ENCODE results near the gene LGR6.
"Not testable (repeated sequence)": the region's sequence is repeated elsewhere in the genome, so short reads cannot be mapped to it uniquely, and the experiment has no call there.

The LGR6 gene

GRCh38 chr1:202193614-202194327 lies at the start of gene LGR6:
Gene LGR6 (plus strand): TSS chr1:202193799. CDS start chr1:202193990, 191 bp downstream.
- no peak for DNase-seq (ENCODE audit: low spot score)

DNA sequence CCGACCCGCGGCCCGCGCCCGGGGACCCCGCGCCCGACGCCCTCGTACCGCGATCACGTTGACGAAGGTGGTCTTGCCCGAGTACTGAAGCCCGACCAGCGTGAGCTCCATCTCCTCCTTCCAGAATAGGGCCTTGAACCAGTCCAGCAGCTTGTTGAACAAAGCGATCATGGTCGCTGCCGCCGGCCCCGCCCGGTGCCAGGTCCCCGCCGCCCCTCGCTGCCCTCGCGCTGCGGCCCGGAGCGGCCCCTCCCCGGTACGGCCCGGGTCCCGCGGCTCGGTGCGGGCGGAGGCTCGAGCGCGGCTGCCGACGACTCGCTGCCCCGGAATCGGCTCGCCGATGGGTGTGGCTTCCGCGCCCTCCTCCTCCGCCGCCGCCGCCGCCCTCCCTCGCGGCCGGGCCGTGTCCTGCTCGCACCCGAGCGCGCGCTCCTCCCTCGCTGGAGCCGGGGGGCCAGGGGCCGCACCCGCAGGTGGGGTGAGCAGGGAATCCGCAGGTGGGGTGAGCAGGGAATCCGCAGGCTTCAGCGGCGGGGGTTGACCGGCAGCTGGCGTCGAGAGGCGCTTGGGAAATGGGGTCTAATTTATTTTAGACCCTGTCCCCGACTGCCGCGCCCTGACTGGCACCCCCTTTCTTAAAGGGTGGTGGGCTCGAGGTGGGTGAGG lies 49.1 kb upstream of the LGR6 start, which contains the start of gene ARL8A:
ARL8A (minus strand) TSS at position 336 of the 666 bp plus-strand sequence; CDS start at position 171, 165 bp downstream.
- peak; percentile 71 for DNase-seq (ENCODE audit: low spot score)

DNA sequence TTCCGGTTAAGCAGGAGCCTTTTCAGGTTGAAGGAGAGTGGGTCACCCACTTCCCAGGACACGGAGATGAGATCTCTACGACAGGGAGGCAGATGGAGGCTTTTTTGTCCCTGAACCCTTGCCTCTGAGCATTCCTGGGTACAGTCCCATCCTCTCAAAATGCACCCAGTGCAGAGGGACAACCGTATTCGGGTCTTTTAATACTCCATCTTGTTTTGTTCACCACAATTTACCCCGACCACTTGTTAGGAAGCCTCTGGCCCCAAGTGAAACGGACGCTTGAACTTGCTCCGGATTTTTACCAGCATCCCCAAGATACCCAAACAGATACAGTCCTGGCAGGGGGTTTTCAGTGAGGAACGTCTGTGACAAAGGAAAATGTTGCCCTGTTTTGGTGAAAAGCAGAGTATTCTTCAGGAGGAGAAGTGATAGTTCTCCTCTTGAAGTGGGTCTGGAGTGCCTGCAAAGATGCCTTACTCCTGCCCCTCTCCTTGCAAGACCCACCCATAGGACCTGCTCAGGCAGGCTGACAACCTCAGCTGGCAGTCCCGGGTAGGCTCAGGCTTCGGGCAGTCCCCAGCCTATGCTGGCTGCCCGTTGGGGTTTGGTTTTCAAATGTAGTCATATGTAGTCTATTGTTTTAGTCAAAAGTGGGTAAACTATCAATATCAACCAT lies 48.4 kb upstream of the LGR6 start:
- no peak for DNase-seq (ENCODE audit: low spot score)

- not testable (repeated sequence) for DNase-seq (ENCODE audit: low spot score)
These were observed 47.9 kb upstream of the LGR6 start for GRCh38 chr1:202145744-202146140.

DNA sequence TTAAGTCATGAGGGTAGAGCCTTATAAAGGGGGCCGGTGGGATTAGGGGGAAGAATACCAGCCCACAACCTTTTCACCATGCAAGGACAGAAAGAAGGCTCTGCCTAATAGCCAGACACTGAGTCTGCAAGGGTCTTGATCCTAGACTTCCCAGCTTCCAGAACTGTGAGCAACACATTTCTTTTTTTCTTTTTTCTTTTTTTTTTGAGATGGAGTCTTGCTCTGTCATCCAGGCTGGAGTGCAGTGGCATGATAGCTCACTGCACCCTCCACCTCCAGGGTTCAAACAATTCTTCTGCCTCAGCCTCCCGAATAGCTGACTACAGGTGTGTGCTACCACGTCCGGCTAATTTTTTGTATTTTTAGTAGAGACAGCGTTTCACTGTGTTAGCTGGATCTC lies 47.3 kb upstream of the LGR6 start:
- no peak for DNase-seq (ENCODE audit: low spot score)

- DNase-seq (ENCODE audit: low spot score): no peak
These were observed 46.6 kb upstream of the LGR6 start for GRCh38 chr1:202146993-202147392.

DNA sequence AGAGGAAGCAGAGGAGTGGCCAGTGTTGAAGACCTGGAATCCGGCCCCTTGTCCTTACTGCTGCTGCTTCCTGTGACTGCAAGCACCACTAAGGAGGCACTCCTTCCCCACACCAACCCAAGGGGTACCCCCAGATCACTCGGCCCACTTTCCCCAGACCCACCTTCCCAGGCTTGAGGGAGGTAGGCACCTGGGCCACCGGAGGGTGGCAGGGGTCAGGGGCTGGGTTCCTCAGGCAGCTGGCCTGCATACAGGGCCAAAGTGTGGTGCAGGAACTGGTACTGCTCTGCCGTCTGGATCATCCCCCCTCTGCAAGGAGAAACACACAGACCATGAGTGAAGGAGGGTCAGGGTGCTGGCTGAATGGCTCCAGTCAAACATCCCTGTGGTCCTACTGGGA lies 45.2 kb upstream of the LGR6 start:
- no peak for DNase-seq (ENCODE audit: low spot score)

- DNase-seq (ENCODE audit: low spot score): no peak
These were observed 44.0 kb upstream of the LGR6 start for GRCh38 chr1:202149566-202149965.

GRCh38 chr1:202150187-202150586 lies 43.4 kb upstream of the LGR6 start:
- no peak for DNase-seq (ENCODE audit: low spot score)

- no peak for DNase-seq (ENCODE audit: low spot score)
These were observed 43.0 kb upstream of the LGR6 start for GRCh38 chr1:202150602-202151001.

GRCh38 chr1:202151045-202151444 lies 42.6 kb upstream of the LGR6 start:
- no peak for DNase-seq (ENCODE audit: low spot score)

DNA sequence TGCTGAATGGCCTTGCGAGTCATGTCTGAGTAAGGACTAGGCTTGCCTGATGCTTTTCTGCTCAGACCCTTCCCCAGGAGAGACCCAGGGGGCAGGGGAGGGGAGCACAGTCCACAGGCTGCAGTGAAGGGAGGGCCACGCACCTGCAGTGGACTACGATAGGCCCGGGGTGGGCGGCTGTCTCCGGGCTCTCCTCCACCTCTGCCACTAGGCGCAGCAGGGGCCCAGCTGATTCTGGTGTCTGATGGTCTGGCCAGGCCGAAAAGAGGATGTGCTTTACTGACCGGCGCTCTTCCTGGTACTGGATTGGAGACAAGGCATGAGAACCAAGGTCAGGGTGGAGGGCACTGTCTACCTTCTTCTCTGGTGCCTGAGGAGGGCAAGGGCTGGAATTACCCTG lies 41.2 kb upstream of the LGR6 start:
- DNase-seq (ENCODE audit: low spot score): no peak

GRCh38 chr1:202153284-202153683 lies 40.3 kb upstream of the LGR6 start:
- no peak for DNase-seq (ENCODE audit: low spot score)

DNA sequence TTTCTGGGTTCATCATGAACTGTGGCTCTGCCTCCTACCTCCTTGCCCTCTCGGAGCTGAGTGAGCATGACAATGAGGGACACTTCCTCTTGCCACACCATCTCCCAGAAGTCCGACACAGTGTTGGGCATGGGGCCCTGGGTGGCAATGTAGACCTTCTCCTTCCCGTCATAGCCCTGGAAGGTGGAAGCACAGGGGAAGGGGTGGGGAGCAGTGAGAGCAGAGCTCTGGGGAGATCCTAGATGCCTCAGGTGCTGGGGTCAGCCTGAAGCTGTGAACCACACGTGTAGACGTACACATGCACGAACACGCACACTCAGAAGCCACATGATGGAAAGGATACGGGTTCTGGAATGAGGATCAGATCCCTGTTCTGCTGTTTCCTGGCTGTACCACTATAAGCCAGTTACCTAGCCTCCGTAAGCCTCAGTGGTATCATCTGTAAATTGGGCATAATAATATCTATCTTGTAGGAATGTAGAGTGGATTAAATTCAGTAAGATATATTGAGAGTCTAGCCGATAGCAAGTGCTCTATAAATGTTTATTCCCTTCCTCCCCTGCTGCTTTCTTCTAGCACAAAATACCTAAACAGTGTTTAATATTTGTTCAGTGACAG lies 39.3 kb upstream of the LGR6 start:
- no peak for DNase-seq (ENCODE audit: low spot score)

- DNase-seq (ENCODE audit: low spot score): peak; percentile 79
These were observed 38.7 kb upstream of the LGR6 start for GRCh38 chr1:202154766-202155477.

GRCh38 chr1:202155478-202156021 lies 38.0 kb upstream of the LGR6 start:
- no peak for DNase-seq (ENCODE audit: low spot score)

- DNase-seq (ENCODE audit: low spot score): no peak
These were observed 37.0 kb upstream of the LGR6 start for GRCh38 chr1:202156590-202156989.

DNA sequence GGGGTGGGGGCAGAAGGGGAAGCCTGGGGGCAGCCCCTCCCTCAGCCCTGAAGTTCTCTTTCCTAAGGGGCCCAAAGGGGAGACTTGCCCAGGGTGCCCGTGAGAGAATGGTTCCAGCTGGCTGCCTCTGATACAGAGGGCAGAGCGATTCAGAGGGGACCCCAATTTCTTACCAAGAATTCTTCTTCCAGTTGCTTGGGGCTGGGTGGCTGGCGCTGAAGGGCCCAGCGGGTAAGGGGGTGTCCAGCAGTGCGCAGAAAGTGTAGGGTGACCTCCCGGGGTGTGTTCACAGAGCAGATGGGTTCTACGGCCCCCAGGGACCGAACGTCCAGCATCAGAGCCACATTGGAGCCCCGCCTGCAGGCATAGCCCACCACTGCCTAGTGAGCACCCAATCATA lies 35.7 kb upstream of the LGR6 start:
- no peak for DNase-seq (ENCODE audit: low spot score)

DNA sequence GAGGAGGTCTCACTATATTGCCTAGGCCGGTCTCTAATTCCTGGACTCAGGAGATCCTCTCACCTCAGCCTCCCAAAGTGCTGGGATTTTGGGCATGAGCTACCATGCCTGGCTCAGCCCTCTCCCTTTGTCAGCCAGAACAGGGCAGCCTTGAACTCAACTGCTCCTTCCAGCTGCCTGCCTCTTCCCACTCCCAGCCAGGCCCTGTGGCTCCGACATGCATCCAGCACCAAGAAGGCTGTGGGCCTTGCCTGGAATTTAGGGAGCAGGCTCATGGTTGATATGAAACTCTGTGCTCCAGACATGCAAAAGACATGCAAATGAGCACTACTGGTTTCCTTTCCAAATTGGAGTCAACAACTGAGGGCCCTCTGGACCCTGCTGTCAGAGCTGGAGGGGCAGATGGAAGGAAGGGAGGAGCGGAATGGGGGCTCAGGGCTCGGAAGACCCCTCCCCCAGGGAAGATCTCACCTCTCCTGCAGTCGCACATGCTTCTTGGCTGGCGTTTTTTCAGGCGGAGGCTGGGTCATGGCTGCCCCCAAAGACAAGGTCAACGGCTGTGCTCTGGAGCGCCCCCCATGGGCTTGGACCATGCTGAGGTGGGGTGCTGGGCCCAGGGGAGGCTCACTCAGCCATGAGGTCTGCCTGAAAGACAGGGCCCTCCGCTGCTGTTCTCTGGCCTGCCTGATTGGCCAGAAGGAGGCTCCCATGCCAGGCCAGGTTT lies 34.6 kb upstream of the LGR6 start:
- DNase-seq (ENCODE audit: low spot score): no peak

GRCh38 chr1:202159534-202160371 lies 33.8 kb upstream of the LGR6 start:
- no peak for DNase-seq (ENCODE audit: low spot score)

Data from HuH-7 (cell line).